ENCODE measurements around the gene TEX53. TPM values are rescaled to one million over a fixed set of nuclear protein-coding genes. Genes with fewer than 3 reads are reported as not detected.

The TEX53 gene
- total and polyA plus RNA-seq, 2 of the 8 experiments (the other 6 are each of a cell fraction or from before 2014, with no cell fraction given): not detected

- H4K8ac ChIP-seq (ENCODE audit: extremely low read depth, insufficient read depth, low read length): no peak overlapping the region
- no peak overlapping the region for H3K27ac ChIP-seq (ENCODE audit: low read depth, low read length)
- ChIA-PET CTCF (ENCODE audit: partially characterized antibody) (interaction anchor here (0.5 to 9.3 kb wide), 80 partner anchors 8 to 738 kb away, joined by 3 to 165 read pairs (median 5); partner anchors contain the start of genes AKNA, ATP6V1G1, TEX48 and WHRN), POLR2A (ENCODE audit: partially characterized antibody) (interaction anchor here (0.6 to 2.6 kb wide), 12 partner anchors 9 to 254 kb away, joined by 3 to 9 read pairs (median 3); partner anchors contain the start of gene ATP6V1G1)
- no peaks in the 10 kb centered on the region for H3K9me3 ChIP-seq (ENCODE audit: insufficient read depth in 2 of 2, low read depth in 1 of 2, low read length in 1 of 2)
- TF ChIP-seq CTCF (IDR thresholded peaks at IDR 0.05; ENCODE audit: control extremely low read depth in 1 of 3, insufficient read depth in 1 of 3, low read depth in 1 of 3, low read length in 3 of 3) (peak; percentile 41 to 93 (median 89)), CHD2 (IDR thresholded peaks at IDR 0.05; ENCODE audit: low read length) (no peak), RAD21 (IDR thresholded peaks at IDR 0.05 in 1 of 2, conservative IDR thresholded peaks at IDR 0.05 in 1 of 2; ENCODE audit: low read depth in 2 of 2, low read length in 2 of 2) (peak; percentile 95 to 97)
- no peak overlapping the region for H3K14ac ChIP-seq (ENCODE audit: insufficient read length)
- H2AK5ac ChIP-seq (ENCODE audit: low read depth, low read length): no peak overlapping the region
- H3K4me2 ChIP-seq (ENCODE audit: insufficient read depth in 1 of 2, low read depth in 2 of 2, low read length in 2 of 2): no peak overlapping the region
- peak; percentile 56 to 93 for DNase-seq (ENCODE audit: low read depth in 1 of 2, low spot score in 2 of 2)
- peaks cover 0 to 3% (median 2%) of the 10 kb centered on the region in 4 experiments; a peak in 2 of 7 replicates for H3K4me1 ChIP-seq (replicated peaks in 1 of 4; ENCODE audit: control insufficient read depth in 3 of 4, insufficient read depth in 4 of 4, low read length in 3 of 4)
- no peak overlapping the region for H4K91ac ChIP-seq (replicated peaks; ENCODE audit: insufficient read length, low read length)
- H3K79me1 ChIP-seq (ENCODE audit: low read depth, low read length): no peaks in the 10 kb centered on the region
- no peaks in the 10 kb centered on the region for H3K79me2 ChIP-seq (ENCODE audit: control insufficient read depth in 1 of 2, insufficient read depth in 2 of 2, low read length in 2 of 2)
- no peak overlapping the region for H4K5ac ChIP-seq (ENCODE audit: insufficient read length, low read depth, low read length)
- H4K20me1 ChIP-seq (replicated peaks in 1 of 2; ENCODE audit: control insufficient read depth in 1 of 2, insufficient read depth in 2 of 2, low read length in 2 of 2): no peaks in the 10 kb centered on the region
- peak; percentile 76 for FAIRE-seq
- H2AFZ ChIP-seq (ENCODE audit: low read length): peak overlapping the region; percentile 89; the same call in 1 of the 2 replicates
- WGBS, 2 experiments (ENCODE audit: extremely low coverage in 1 of 2, insufficient coverage in 1 of 2, insufficient read length in 1 of 2, insufficient replicate concordance in 2 of 2, low coverage in 1 of 2, low lambda C conversion rate in 2 of 2, missing lambda C conversion rate in 1 of 2): 48% methylated on average over 6 of the region's 6 CpGs; no CpG with 5 or more reads in 1 of the 2 experiments
- no peaks in the 10 kb centered on the region; the same call in 1 of the 2 replicates for H3K23me2 ChIP-seq (ENCODE audit: low read depth, low read length)
- H3K23ac ChIP-seq (ENCODE audit: insufficient read length): no peak overlapping the region
- no peak overlapping the region for H3K4me3 ChIP-seq (ENCODE audit: extremely low read depth in 1 of 4, insufficient read depth in 2 of 4, low read depth in 3 of 4, low read length in 4 of 4)
- no peak overlapping the region for H2BK120ac ChIP-seq (replicated peaks; ENCODE audit: low read depth, low read length)
- no peak overlapping the region for H2BK15ac ChIP-seq (ENCODE audit: low read length)
- H2BK5ac ChIP-seq (ENCODE audit: low read depth, low read length): peak overlapping the region; percentile 40; the same call in 1 of the 2 replicates
- H3K9ac ChIP-seq (replicated peaks in 1 of 4; ENCODE audit: extremely low read depth in 1 of 4, low read depth in 3 of 4, low read length in 3 of 4): no peak overlapping the region
- H3K56ac ChIP-seq (replicated peaks; ENCODE audit: insufficient read length, low read depth, low read length): no peak overlapping the region
- H3K36me3 ChIP-seq (ENCODE audit: control insufficient read depth in 2 of 4, insufficient read depth in 4 of 4, low read length in 3 of 4): no peaks in the 10 kb centered on the region
- H2BK12ac ChIP-seq (ENCODE audit: low read depth, low read length): no peak overlapping the region
- H3K4ac ChIP-seq (replicated peaks; ENCODE audit: insufficient read length, low read depth, low read length): no peak overlapping the region
- H3K27me3 ChIP-seq (replicated peaks in 1 of 4; ENCODE audit: control insufficient read depth in 3 of 4, extremely low read depth in 1 of 4, insufficient read depth in 3 of 4, low read length in 3 of 4): no peaks in the 10 kb centered on the region; a peak in 1 of 7 replicates
- no peak overlapping the region for H2BK20ac ChIP-seq (ENCODE audit: low read length)
- H3K18ac ChIP-seq (ENCODE audit: extremely low read depth, low read length): no peak overlapping the region
Observed at GRCh38 chr9:114653556-114654159, 3.9 kb downstream of the TEX53 start.

Data from H1 (cell line).